ENCODE data around the gene NSUN2. TPM values are rescaled to one million over a fixed set of nuclear protein-coding genes. Genes with fewer than 3 reads are reported as not detected.

The NSUN2 gene
- total and polyA plus RNA-seq, 4 donors = 36.6 to 52.7 (median 44.1) TPM

GRCh38 chr5:6592601-6593000 is 40.2 kb downstream of the NSUN2 start:
- H3K9me3 ChIP-seq (ENCODE audit: control insufficient read depth in 4 of 4, insufficient read depth in 3 of 4, low read length in 3 of 4) = no peaks in the 10 kb centered on the region
- H3K27ac ChIP-seq (ENCODE audit: low read depth in 1 of 2, low read length in 1 of 2) = no peak overlapping the region
- H3K9ac ChIP-seq (ENCODE audit: insufficient read depth in 1 of 2, low read length in 2 of 2) = no peak overlapping the region
- no peak for TF ChIP-seq CTCF (IDR thresholded peaks at IDR 0.05; ENCODE audit: control extremely low read depth, extremely low read depth)
- H3K4me1 ChIP-seq (ENCODE audit: control insufficient read depth in 5 of 5, insufficient read depth in 5 of 5, low read length in 5 of 5) = no peaks in the 10 kb centered on the region
- H3K27me3 ChIP-seq (ENCODE audit: control insufficient read depth in 3 of 3, insufficient read depth in 3 of 3, low read length in 2 of 3) = no peaks in the 10 kb centered on the region
- WGBS, 2 donors = 42 to 66% methylated on average over 3 of the region's 3 CpGs
- no peak overlapping the region for H3K4me3 ChIP-seq
- peaks cover 0 to 6% (median 3%) of the 10 kb centered on the region in 4 donors for H3K36me3 ChIP-seq (ENCODE audit: control insufficient read depth in 4 of 4, insufficient read depth in 4 of 4, low read length in 4 of 4)
- ATAC-seq (ENCODE audit: insufficient read depth, low FRiP score) (no peak), DNase-seq (no peak)

GRCh38 chr5:6591671-6592288 is 41.1 kb downstream of the NSUN2 start:
- Histone ChIP-seq H3K4me3 (no peak overlapping the region), H3K4me1 (ENCODE audit: control insufficient read depth in 5 of 5, insufficient read depth in 5 of 5, low read length in 5 of 5) (no peaks in the 10 kb centered on the region), H3K27ac (ENCODE audit: low read depth in 1 of 2, low read length in 1 of 2) (no peak overlapping the region), H3K36me3 (ENCODE audit: control insufficient read depth in 4 of 4, insufficient read depth in 4 of 4, low read length in 4 of 4) (peaks cover 0 to 4% (median 1%) of the 10 kb centered on the region in 4 donors), H3K9ac (ENCODE audit: insufficient read depth in 1 of 2, low read length in 2 of 2) (no peak overlapping the region), H3K9me3 (ENCODE audit: control insufficient read depth in 4 of 4, insufficient read depth in 3 of 4, low read length in 3 of 4) (peaks cover 0 to 2% (median 0%) of the 10 kb centered on the region in 4 donors), H3K27me3 (ENCODE audit: control insufficient read depth in 3 of 3, insufficient read depth in 3 of 3, low read length in 2 of 3) (no peaks in the 10 kb centered on the region)
- WGBS, 2 donors = 89 to 91% methylated on average over 12 of the region's 12 CpGs
- ATAC-seq (ENCODE audit: insufficient read depth, low FRiP score) = no peak
- TF ChIP-seq CTCF (IDR thresholded peaks at IDR 0.05; ENCODE audit: control extremely low read depth, extremely low read depth) = no peak
- DNase-seq = no peak

- WGBS, 2 donors = 68 to 78% methylated on average over 2 of the region's 2 CpGs
- ATAC-seq (ENCODE audit: insufficient read depth, low FRiP score) = no peak
- Histone ChIP-seq H3K27ac (ENCODE audit: low read depth in 1 of 2, low read length in 1 of 2) (no peak overlapping the region), H3K27me3 (ENCODE audit: control insufficient read depth in 3 of 3, insufficient read depth in 3 of 3, low read length in 2 of 3) (peaks cover 0 to 3% (median 0%) of the 10 kb centered on the region in 3 donors), H3K9ac (ENCODE audit: insufficient read depth in 1 of 2, low read length in 2 of 2) (no peak overlapping the region), H3K36me3 (ENCODE audit: control insufficient read depth in 4 of 4, insufficient read depth in 4 of 4, low read length in 4 of 4) (no peaks in the 10 kb centered on the region), H3K4me3 (no peak overlapping the region), H3K4me1 (ENCODE audit: control insufficient read depth in 5 of 5, insufficient read depth in 5 of 5, low read length in 5 of 5) (no peaks in the 10 kb centered on the region), H3K9me3 (ENCODE audit: control insufficient read depth in 4 of 4, insufficient read depth in 3 of 4, low read length in 3 of 4) (peaks cover 0 to 5% (median 0%) of the 10 kb centered on the region in 4 donors)
- no peak for DNase-seq
- TF ChIP-seq CTCF (IDR thresholded peaks at IDR 0.05; ENCODE audit: control extremely low read depth, extremely low read depth) = no peak
Observed at GRCh38 chr5:6590581-6590980, 42.3 kb downstream of the NSUN2 start.

- peaks cover 0 to 9% (median 0%) of the 10 kb centered on the region in 4 donors for H3K9me3 ChIP-seq (ENCODE audit: control insufficient read depth in 4 of 4, insufficient read depth in 3 of 4, low read length in 3 of 4)
- peaks cover 0 to 26% (median 15%) of the 10 kb centered on the region in 3 donors for H3K27me3 ChIP-seq (ENCODE audit: control insufficient read depth in 3 of 3, insufficient read depth in 3 of 3, low read length in 2 of 3)
- no peak for DNase-seq
- no peak for ATAC-seq (ENCODE audit: insufficient read depth, low FRiP score)
- no peaks in the 10 kb centered on the region for H3K36me3 ChIP-seq (ENCODE audit: control insufficient read depth in 4 of 4, insufficient read depth in 4 of 4, low read length in 4 of 4)
- TF ChIP-seq CTCF (IDR thresholded peaks at IDR 0.05; ENCODE audit: control extremely low read depth, extremely low read depth) = no peak
- H3K4me1 ChIP-seq (ENCODE audit: control insufficient read depth in 5 of 5, insufficient read depth in 5 of 5, low read length in 5 of 5) = peaks cover 0 to 4% (median 0%) of the 10 kb centered on the region in 5 donors
- WGBS, 2 donors = 88 to 89% methylated on average over 9 of the region's 9 CpGs
- no peak overlapping the region for H3K27ac ChIP-seq (ENCODE audit: low read depth in 1 of 2, low read length in 1 of 2)
- no peak overlapping the region for H3K9ac ChIP-seq (ENCODE audit: insufficient read depth in 1 of 2, low read length in 2 of 2)
- H3K4me3 ChIP-seq = no peak overlapping the region
Observed at GRCh38 chr5:6587171-6587570, 45.7 kb downstream of the NSUN2 start.
